ENCODE data around the gene C19orf85. TPM values are rescaled to one million over a fixed set of nuclear protein-coding genes. Genes with fewer than 3 reads are reported as not detected.

C19orf85 gene
- total and polyA plus RNA-seq, 2 donors (not counting 1 experiment from before 2014, with no cell fraction given): not detected

- no peak overlapping the region for H3K9ac ChIP-seq (ENCODE audit: insufficient read depth, low read length)
- no peak overlapping the region for H3K4me3 ChIP-seq (replicated peaks in 1 of 4; ENCODE audit: control extremely low read depth in 1 of 4, insufficient read depth in 1 of 4, low read depth in 3 of 4, low read length in 4 of 4)
- no peak overlapping the region for H3K4me2 ChIP-seq (ENCODE audit: extremely low read depth, insufficient read depth, low read length)
- no peaks in the 10 kb centered on the region for H3K9me3 ChIP-seq (ENCODE audit: control insufficient read depth, insufficient read depth, low read depth, low read length)
- no peak overlapping the region for H2AFZ ChIP-seq (ENCODE audit: low read length)
- no peak for DNase-seq (ENCODE audit: low read depth in 2 of 2)
- no peaks in the 10 kb centered on the region for H3K79me2 ChIP-seq (ENCODE audit: control insufficient read depth, insufficient read depth, low read length)
- TF ChIP-seq EZH2 (IDR thresholded peaks at IDR 0.05; ENCODE audit: low read length, missing control alignments): no peak
- TF ChIP-seq CTCF (conservative IDR thresholded peaks at IDR 0.05 in 1 of 2, IDR thresholded peaks at IDR 0.05 in 1 of 2; ENCODE audit: low read depth in 1 of 2, low read length in 2 of 2): no peak
- H3K4me1 ChIP-seq (ENCODE audit: control insufficient read depth, extremely low read depth, insufficient read depth, low read length): no peaks in the 10 kb centered on the region
- peaks cover 3% of the 10 kb centered on the region for H3K27me3 ChIP-seq (ENCODE audit: control insufficient read depth, insufficient read depth, low read length)
- no peaks in the 10 kb centered on the region for H4K20me1 ChIP-seq (ENCODE audit: control insufficient read depth, extremely low read depth, insufficient read depth, low read length)
- H3K36me3 ChIP-seq (ENCODE audit: control insufficient read depth, insufficient read depth, low read length): no peaks in the 10 kb centered on the region
- H3K27ac ChIP-seq (ENCODE audit: insufficient read depth, low read length): no peak overlapping the region
Observed at GRCh38 chr19:55419624-55420236, 44.8 kb downstream of the C19orf85 start.

GRCh38 chr19:55419103-55419502, 45.4 kb downstream of the C19orf85 start:
- Histone ChIP-seq H3K27me3 (ENCODE audit: control insufficient read depth, insufficient read depth, low read length) (no peaks in the 10 kb centered on the region), H3K36me3 (ENCODE audit: control insufficient read depth, insufficient read depth, low read length) (no peaks in the 10 kb centered on the region), H3K4me1 (ENCODE audit: control insufficient read depth, extremely low read depth, insufficient read depth, low read length) (no peaks in the 10 kb centered on the region), H3K9me3 (ENCODE audit: control insufficient read depth, insufficient read depth, low read depth, low read length) (no peaks in the 10 kb centered on the region), H3K79me2 (ENCODE audit: control insufficient read depth, insufficient read depth, low read length) (no peaks in the 10 kb centered on the region), H2AFZ (ENCODE audit: low read length) (no peak overlapping the region), H3K27ac (ENCODE audit: insufficient read depth, low read length) (no peak overlapping the region), H3K4me3 (replicated peaks in 1 of 4; ENCODE audit: control extremely low read depth in 1 of 4, insufficient read depth in 1 of 4, low read depth in 3 of 4, low read length in 4 of 4) (no peak overlapping the region), H4K20me1 (ENCODE audit: control insufficient read depth, extremely low read depth, insufficient read depth, low read length) (no peaks in the 10 kb centered on the region), H3K4me2 (ENCODE audit: extremely low read depth, insufficient read depth, low read length) (no peak overlapping the region), H3K9ac (ENCODE audit: insufficient read depth, low read length) (no peak overlapping the region)
- no peak for TF ChIP-seq EZH2 (IDR thresholded peaks at IDR 0.05; ENCODE audit: low read length, missing control alignments)
- no peak for TF ChIP-seq CTCF (conservative IDR thresholded peaks at IDR 0.05 in 1 of 2, IDR thresholded peaks at IDR 0.05 in 1 of 2; ENCODE audit: low read depth in 1 of 2, low read length in 2 of 2)
- no peak for DNase-seq (ENCODE audit: low read depth in 2 of 2)

GRCh38 chr19:55418185-55418584, 46.4 kb downstream of the C19orf85 start:
- Histone ChIP-seq H3K4me2 (ENCODE audit: extremely low read depth, insufficient read depth, low read length) (no peak overlapping the region), H3K36me3 (ENCODE audit: control insufficient read depth, insufficient read depth, low read length) (no peaks in the 10 kb centered on the region), H3K27ac (ENCODE audit: insufficient read depth, low read length) (no peak overlapping the region), H3K9ac (ENCODE audit: insufficient read depth, low read length) (no peak overlapping the region), H4K20me1 (ENCODE audit: control insufficient read depth, extremely low read depth, insufficient read depth, low read length) (no peaks in the 10 kb centered on the region), H3K27me3 (ENCODE audit: control insufficient read depth, insufficient read depth, low read length) (no peaks in the 10 kb centered on the region), H3K79me2 (ENCODE audit: control insufficient read depth, insufficient read depth, low read length) (no peaks in the 10 kb centered on the region), H3K4me3 (replicated peaks in 1 of 4; ENCODE audit: control extremely low read depth in 1 of 4, insufficient read depth in 1 of 4, low read depth in 3 of 4, low read length in 4 of 4) (no peak overlapping the region), H2AFZ (ENCODE audit: low read length) (no peak overlapping the region), H3K4me1 (ENCODE audit: control insufficient read depth, extremely low read depth, insufficient read depth, low read length) (no peaks in the 10 kb centered on the region), H3K9me3 (ENCODE audit: control insufficient read depth, insufficient read depth, low read depth, low read length) (no peaks in the 10 kb centered on the region)
- peak; percentile 83 to 86 for DNase-seq (ENCODE audit: low read depth in 2 of 2)
- TF ChIP-seq EZH2 (IDR thresholded peaks at IDR 0.05; ENCODE audit: low read length, missing control alignments): no peak
- TF ChIP-seq CTCF (conservative IDR thresholded peaks at IDR 0.05 in 1 of 2, IDR thresholded peaks at IDR 0.05 in 1 of 2; ENCODE audit: low read depth in 1 of 2, low read length in 2 of 2): peak; percentile 75 to 77

Other genes with a start within 250 kb of the C19orf85 start
- 1.3 TPM in 2 replicates for gene TMEM86B, start 236.0 kb downstream of the C19orf85 start, total RNA-seq
- gene TMEM86B, start 236.0 kb downstream of the C19orf85 start, polyA plus RNA-seq: 0.34 and 0.62 TPM in 2 replicates
- gene PPP6R1, start 205.7 kb downstream of the C19orf85 start, total RNA-seq: 19.3 and 34.0 TPM in 2 replicates
- gene PPP6R1, start 205.7 kb downstream of the C19orf85 start, polyA plus RNA-seq: 28.5 and 43.1 TPM in 2 replicates
- 19.8 and 21.5 TPM in 2 replicates for gene HSPBP1, start 184.6 kb downstream of the C19orf85 start, total RNA-seq
- gene HSPBP1, start 184.6 kb downstream of the C19orf85 start, polyA plus RNA-seq: 12.5 and 15.8 TPM in 2 replicates
- gene BRSK1, start 180.8 kb downstream of the C19orf85 start, total RNA-seq: 3.9 and 5.1 TPM in 2 replicates
- gene BRSK1, start 180.8 kb downstream of the C19orf85 start, polyA plus RNA-seq: 5.1 and 8.4 TPM in 2 replicates
- gene TMEM150B, start 139.4 kb downstream of the C19orf85 start, total RNA-seq: not detected in 2 replicates
- gene TMEM150B, start 139.4 kb downstream of the C19orf85 start, polyA plus RNA-seq: not detected in 2 replicates
- gene KMT5C, start 124.9 kb downstream of the C19orf85 start, total RNA-seq: 4.1 and 4.6 TPM in 2 replicates
- gene KMT5C, start 124.9 kb downstream of the C19orf85 start, polyA plus RNA-seq: 1.9 and 2.5 TPM in 2 replicates
- gene COX6B2, start 110.0 kb downstream of the C19orf85 start, total RNA-seq: under 0.01 and 0.17 TPM in 2 replicates
- gene COX6B2, start 110.0 kb downstream of the C19orf85 start, polyA plus RNA-seq: 0.03 and 0.14 TPM in 2 replicates
- gene GARIN5B, start 101.5 kb downstream of the C19orf85 start, total RNA-seq: not detected in 2 replicates
- not detected in 2 replicates for gene GARIN5B, start 101.5 kb downstream of the C19orf85 start, polyA plus RNA-seq
- gene IL11, start 94.3 kb downstream of the C19orf85 start, total RNA-seq: 0.66 and 1.0 TPM in 2 replicates
- 1.2 and 1.3 TPM in 2 replicates for gene IL11, start 94.3 kb downstream of the C19orf85 start, polyA plus RNA-seq
- not detected in 2 replicates for gene TMEM190, start 87.9 kb downstream of the C19orf85 start, total RNA-seq
- 0.14 TPM in 1 of 2 replicates, not detected in the other for gene TMEM190, start 87.9 kb downstream of the C19orf85 start, polyA plus RNA-seq
- 0.26 and 0.33 TPM in 2 replicates for gene TMEM238, start 80.5 kb downstream of the C19orf85 start, total RNA-seq
- not detected in 2 replicates for gene TMEM238, start 80.5 kb downstream of the C19orf85 start, polyA plus RNA-seq
- gene RPL28, start 78.8 kb downstream of the C19orf85 start, total RNA-seq: 146 and 168 TPM in 2 replicates
- gene RPL28, start 78.8 kb downstream of the C19orf85 start, polyA plus RNA-seq: 548 and 665 TPM in 2 replicates
- gene UBE2S, start 57.0 kb downstream of the C19orf85 start, total RNA-seq: 37.5 and 41.0 TPM in 2 replicates
- gene UBE2S, start 57.0 kb downstream of the C19orf85 start, polyA plus RNA-seq: 25.4 and 74.6 TPM in 2 replicates
- not detected in 2 replicates for gene SHISA7, start 21.5 kb downstream of the C19orf85 start, total RNA-seq
- gene SHISA7, start 21.5 kb downstream of the C19orf85 start, polyA plus RNA-seq: not detected in 2 replicates
- gene ISOC2, start 3.1 kb downstream of the C19orf85 start, total RNA-seq: 34.2 and 35.5 TPM in 2 replicates
- gene ISOC2, start 3.1 kb downstream of the C19orf85 start, polyA plus RNA-seq: 24.8 and 27.7 TPM in 2 replicates
- 0.77 and 1.3 TPM in 2 replicates for gene ZNF628, start 11.9 kb upstream of the C19orf85 start, total RNA-seq
- 0.49 and 0.86 TPM in 2 replicates for gene ZNF628, start 11.9 kb upstream of the C19orf85 start, polyA plus RNA-seq
- 12.1 and 18.2 TPM in 2 replicates for gene NAT14, start 20.4 kb upstream of the C19orf85 start, total RNA-seq
- gene NAT14, start 20.4 kb upstream of the C19orf85 start, polyA plus RNA-seq: 18.3 and 19.3 TPM in 2 replicates
- 19.3 and 19.7 TPM in 2 replicates for gene SSC5D, start 23.7 kb upstream of the C19orf85 start, total RNA-seq
- 2.1 and 3.0 TPM in 2 replicates for gene SSC5D, start 23.7 kb upstream of the C19orf85 start, polyA plus RNA-seq
- gene SBK2, start 72.4 kb upstream of the C19orf85 start, total RNA-seq: not detected in 2 replicates
- gene SBK2, start 72.4 kb upstream of the C19orf85 start, polyA plus RNA-seq: not detected in 2 replicates
- 0.26 and 0.66 TPM in 2 replicates for gene SBK3, start 80.8 kb upstream of the C19orf85 start, total RNA-seq
- gene SBK3, start 80.8 kb upstream of the C19orf85 start, polyA plus RNA-seq: not detected in 2 replicates
- 3.3 and 5.4 TPM in 2 replicates for gene ZNF579, start 116.1 kb upstream of the C19orf85 start, total RNA-seq
- 4.2 and 5.0 TPM in 2 replicates for gene ZNF579, start 116.1 kb upstream of the C19orf85 start, polyA plus RNA-seq
- gene FIZ1, start 134.8 kb upstream of the C19orf85 start, total RNA-seq: 2.3 TPM in 2 replicates
- 1.8 and 2.7 TPM in 2 replicates for gene FIZ1, start 134.8 kb upstream of the C19orf85 start, polyA plus RNA-seq
- gene ZNF524, start 135.5 kb upstream of the C19orf85 start, total RNA-seq: 13.4 and 16.8 TPM in 2 replicates
- 2.4 and 2.6 TPM in 2 replicates for gene ZNF524, start 135.5 kb upstream of the C19orf85 start, polyA plus RNA-seq
- 0.51 and 1.2 TPM in 2 replicates for gene ZNF865, start 140.9 kb upstream of the C19orf85 start, total RNA-seq
- 1.2 TPM in 2 replicates for gene ZNF865, start 140.9 kb upstream of the C19orf85 start, polyA plus RNA-seq
- gene ZNF784, start 159.8 kb upstream of the C19orf85 start, total RNA-seq: 4.6 and 5.6 TPM in 2 replicates
- gene ZNF784, start 159.8 kb upstream of the C19orf85 start, polyA plus RNA-seq: 1.6 and 2.0 TPM in 2 replicates
- gene ZNF580, start 176.3 kb upstream of the C19orf85 start, total RNA-seq: 3.3 and 4.1 TPM in 2 replicates
- gene ZNF580, start 176.3 kb upstream of the C19orf85 start, polyA plus RNA-seq: 7.2 and 10.9 TPM in 2 replicates
- gene ZNF581, start 178.9 kb upstream of the C19orf85 start, total RNA-seq: 33.4 and 40.1 TPM in 2 replicates
- gene ZNF581, start 178.9 kb upstream of the C19orf85 start, polyA plus RNA-seq: 9.0 and 9.2 TPM in 2 replicates
- 8.0 and 10.2 TPM in 2 replicates for gene CCDC106, start 183.5 kb upstream of the C19orf85 start, total RNA-seq
- gene CCDC106, start 183.5 kb upstream of the C19orf85 start, polyA plus RNA-seq: 4.5 and 5.9 TPM in 2 replicates
- 66.8 and 84.1 TPM in 2 replicates for gene U2AF2, start 190.3 kb upstream of the C19orf85 start, total RNA-seq
- 53.5 and 93.3 TPM in 2 replicates for gene U2AF2, start 190.3 kb upstream of the C19orf85 start, polyA plus RNA-seq
- 16.2 and 47.1 TPM in 2 replicates for gene EPN1, start 210.5 kb upstream of the C19orf85 start, total RNA-seq
- 48.6 and 81.8 TPM in 2 replicates for gene EPN1, start 210.5 kb upstream of the C19orf85 start, polyA plus RNA-seq

Data from fibroblast of lung (primary cell).